ENCODE data around the gene DDB1.

The DDB1 gene

DNA sequence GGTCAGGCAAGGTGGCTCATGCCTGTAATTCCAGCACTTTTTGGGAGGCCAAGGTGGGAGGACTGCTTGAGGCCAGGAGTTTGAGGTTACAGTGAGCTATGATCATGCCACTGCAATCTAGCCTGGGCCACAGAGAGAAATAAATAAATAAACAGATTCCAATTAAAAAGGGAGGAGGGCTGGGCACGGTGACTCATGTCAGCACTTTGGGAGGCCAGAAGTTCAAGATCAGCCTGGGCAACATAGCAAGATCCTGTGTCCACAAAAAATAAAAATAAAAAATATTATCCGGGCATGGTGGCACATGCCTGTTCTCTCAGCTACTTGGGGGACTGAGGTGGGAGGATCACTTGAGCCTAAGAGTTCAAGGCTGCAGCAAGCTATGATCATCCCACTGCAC lies 21.3 kb upstream of the DDB1 start:
- DNase-seq: no peak

DNA sequence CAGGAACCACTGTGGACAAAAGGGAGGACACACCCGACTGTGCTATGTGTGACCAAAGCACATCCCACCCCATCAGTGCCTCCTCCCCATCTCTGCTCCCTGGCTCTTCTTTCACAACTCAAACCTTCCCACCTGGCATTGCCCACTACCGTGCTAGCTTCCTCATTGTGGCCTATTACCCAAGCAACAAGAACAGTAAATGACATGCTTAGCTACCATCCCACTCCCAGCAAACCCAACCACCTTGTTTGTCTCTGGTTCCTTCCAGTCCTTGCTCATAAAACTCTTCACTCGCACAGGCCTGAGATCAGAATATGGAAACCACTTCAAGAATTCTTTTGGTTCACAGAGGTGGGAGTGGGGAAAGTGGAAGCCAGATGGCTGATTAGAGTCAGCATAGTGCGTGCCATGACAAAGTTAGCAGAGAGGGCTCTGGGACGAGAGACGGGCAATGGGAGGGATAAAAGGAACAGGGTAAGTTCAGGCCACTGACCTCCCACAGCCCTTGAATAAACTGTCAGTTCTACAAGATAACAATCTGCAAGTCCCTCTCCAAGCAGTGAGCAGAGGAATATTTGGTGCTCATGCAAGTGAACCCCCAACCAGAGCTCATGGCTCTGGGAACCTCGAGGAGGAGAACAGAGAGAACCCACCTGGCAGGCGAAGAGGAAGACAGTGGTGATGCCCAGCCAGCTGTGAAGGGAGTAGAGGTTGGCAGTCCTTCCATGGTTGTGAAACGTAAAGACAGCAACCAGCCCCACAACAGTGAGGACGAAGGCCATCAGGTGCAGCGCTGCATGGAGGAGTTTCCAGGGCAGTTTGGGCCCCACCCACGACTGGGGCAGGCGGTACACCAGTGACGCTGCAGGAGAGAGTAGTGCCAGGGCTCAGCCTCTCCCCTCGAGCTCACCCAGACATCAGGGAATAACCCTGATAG lies 20.5 kb upstream of the DDB1 start:
- DNase-seq: no peak

DNA sequence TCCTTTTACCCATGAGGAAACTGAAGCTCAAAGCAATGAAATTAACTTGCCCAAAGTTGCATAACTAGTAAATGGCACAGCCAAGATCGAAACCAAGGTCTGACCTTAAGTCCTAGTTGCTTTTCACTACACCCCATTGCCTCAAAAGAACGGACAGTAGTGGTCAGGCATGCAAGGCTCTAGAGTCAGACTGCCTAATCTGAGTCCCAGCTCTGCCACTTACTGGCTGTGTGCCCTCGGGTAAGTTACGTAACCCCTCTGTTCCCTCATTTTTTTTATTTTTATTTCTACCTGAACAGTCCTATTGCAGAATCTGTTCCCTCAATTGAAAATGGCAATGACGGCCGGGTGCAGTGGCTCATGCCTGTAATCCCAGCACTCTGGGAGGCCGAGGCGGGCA lies 19.1 kb upstream of the DDB1 start:
- DNase-seq: no peak

DNA sequence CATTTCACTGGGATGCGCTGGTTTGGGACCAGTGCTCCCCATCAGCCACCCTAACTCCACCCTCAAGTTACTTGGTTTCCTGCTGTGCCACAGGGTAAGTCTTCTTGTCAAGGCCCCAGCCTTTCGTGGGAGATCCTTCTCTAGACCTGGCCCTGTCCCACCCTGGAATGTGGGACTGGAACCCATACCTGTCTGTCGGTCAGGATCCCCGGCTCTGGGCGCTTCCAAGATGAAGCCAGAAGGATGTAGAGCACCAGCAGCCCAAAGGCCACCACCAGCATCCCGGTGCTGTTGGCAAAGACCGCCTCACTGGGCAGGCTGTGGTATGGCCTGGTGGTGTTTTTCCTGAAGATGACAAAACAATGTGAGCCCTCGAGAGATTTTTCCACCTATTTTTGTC lies 17.9 kb upstream of the DDB1 start:
- DNase-seq: no peak

DNA sequence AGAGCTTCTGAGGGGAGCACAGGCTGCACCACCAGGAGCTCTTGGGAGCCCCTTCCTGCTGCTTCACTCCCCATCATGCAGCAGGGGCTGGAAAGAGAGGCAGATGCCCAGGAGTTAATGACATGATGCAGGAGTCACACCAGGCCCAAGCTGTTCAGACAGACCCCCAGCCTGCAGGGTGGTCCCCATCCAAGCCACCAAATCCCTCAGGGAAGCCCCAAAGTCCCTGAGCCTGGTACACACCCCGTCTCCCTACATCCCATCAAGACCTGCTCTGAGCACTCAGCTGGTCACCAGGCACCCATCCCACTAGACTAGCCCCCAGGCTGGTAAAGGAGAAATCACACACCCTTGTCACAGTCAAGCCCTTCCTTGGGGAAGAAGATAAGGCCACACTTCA lies 17.4 kb upstream of the DDB1 start:
- DNase-seq: no peak

DNA sequence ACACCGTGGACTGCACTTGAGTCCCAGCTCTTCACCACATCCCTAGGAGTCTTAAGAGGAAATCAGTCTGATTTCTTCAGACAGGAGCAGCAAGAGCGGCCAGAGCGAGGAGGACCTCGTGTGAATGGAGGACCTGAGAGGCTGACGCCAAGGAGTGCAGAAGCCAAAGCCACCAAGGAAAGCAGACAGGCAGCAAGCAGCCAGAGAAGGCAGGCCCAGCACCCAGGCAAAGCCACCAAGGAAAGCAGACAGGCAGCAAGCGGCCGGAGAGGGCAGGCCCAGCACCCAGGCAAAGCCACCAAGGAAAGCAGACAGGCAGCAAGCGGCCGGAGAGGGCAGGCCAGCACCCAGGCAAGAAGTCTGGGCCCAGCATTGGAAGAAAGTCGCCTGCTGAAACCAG lies 17.0 kb upstream of the DDB1 start:
- no peak for DNase-seq

DNA sequence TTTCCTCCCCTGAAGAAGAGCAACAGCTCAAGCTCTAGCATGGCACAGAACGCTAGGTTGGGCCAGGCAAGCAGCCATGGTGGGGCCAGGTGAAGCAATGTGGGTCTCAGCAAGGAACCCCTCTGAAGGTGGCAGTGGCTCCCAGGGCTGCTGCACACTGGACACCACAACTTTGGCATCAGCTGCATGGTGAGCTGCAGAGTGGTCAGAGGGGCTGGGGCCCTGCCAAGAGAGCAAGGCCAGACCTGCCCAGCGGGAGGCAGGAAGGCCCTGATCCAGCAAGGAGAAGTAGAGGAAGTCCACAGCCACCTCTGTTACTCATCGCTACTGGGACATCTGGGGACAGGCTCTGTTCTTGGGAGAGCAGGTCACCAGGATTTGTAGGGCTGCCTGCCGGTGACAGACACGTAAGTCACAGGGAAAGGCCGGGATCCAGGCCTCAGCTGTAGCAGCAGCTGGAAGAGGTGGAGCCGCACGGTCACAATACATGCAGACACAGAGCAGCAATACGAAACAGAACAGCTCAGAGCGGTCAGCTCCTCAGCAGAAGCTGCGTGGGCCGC lies 16.4 kb upstream of the DDB1 start:
- no peak for DNase-seq

DNA sequence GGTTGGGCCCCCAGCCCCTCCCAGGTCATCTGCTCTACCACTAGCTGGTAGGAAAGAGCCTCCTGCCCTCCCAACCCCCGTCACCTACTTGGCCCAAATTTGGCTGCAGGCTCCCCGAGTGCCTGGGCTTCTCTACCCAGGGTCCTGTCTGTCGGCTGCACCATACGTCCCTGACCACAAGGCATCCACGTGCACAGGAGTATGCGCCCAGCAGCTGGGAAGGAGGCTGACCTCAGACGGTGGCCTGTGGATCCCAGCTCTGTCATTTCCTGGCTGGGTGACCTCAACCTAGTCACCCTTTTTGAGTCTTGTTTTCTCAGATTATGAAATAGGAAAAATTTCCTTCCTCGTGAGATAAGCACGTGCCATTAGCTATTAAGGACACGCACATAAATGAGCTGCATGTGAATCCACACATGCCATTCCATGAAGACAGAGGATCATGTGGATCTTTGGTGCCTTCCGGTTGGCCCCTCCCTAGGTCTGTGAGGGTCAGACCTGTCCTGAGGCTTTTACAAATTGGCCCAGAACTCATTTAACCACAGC lies 15.1 kb upstream of the DDB1 start:
- DNase-seq: no peak

DNA sequence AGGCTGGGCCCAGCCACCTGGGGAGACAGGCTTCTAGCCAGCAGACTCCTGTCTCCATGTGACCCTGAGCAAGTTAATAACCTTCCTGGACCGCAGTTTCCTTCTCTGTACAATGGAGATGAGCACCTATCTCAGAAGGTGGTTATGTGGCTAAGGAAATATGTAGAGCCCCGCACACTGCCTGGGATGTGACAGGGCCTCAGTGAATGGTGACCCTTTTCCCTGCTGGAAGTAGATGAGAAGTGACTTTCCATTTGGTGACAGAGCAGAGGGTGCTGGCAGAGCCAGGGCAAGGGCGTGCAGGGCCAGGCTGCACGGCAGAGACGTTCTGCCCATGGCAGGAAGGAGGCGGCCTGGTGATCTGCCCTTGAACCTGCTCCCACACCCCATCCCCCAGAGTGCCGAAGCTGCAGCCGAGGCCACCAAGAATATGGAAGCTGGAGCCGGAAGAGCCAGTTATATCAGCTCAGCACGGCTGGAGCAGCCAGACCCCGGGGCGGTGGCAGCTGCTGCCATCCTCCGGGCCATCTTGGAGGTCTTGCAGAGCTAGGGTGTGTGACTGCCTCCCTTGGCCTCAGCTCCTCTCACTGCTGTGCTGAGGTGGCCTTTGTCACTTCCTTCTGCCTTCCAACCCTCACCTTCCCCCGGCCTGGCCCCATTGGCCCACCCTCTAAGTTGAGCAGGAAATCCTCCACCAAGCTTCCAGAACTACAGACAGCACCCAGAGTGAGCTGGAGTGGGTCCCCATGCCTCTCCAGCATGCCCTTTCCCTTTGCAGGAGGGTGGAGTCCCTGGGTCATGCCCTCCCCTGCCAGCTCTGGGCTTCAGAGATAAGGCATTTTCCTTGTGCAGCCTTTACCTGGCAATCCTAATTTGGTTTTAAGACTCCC lies 13.3 kb upstream of the DDB1 start:
- no peak for DNase-seq

DNA sequence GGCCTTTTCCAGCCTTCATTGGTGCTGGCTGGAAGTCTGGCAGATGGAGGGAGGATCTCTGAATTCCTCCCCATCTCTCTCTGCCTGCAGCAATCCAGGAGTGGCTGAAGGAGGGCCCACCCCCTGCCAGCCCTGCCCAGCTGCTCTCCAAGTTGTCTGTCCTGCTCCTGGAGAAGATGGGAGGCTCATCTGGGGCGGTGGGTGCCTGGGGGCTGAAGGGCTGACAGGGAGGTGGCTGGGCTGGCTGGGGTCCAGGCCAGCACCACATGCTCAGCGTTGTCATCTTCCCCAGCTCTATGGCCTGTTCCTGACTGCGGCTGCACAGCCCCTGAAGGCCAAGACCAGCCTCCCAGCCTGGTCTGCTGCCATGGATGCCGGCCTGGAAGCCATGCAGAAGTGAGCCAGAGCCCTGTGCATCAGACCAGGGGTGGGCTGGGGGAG lies 12.3 kb upstream of the DDB1 start:
- no peak for DNase-seq

DNA sequence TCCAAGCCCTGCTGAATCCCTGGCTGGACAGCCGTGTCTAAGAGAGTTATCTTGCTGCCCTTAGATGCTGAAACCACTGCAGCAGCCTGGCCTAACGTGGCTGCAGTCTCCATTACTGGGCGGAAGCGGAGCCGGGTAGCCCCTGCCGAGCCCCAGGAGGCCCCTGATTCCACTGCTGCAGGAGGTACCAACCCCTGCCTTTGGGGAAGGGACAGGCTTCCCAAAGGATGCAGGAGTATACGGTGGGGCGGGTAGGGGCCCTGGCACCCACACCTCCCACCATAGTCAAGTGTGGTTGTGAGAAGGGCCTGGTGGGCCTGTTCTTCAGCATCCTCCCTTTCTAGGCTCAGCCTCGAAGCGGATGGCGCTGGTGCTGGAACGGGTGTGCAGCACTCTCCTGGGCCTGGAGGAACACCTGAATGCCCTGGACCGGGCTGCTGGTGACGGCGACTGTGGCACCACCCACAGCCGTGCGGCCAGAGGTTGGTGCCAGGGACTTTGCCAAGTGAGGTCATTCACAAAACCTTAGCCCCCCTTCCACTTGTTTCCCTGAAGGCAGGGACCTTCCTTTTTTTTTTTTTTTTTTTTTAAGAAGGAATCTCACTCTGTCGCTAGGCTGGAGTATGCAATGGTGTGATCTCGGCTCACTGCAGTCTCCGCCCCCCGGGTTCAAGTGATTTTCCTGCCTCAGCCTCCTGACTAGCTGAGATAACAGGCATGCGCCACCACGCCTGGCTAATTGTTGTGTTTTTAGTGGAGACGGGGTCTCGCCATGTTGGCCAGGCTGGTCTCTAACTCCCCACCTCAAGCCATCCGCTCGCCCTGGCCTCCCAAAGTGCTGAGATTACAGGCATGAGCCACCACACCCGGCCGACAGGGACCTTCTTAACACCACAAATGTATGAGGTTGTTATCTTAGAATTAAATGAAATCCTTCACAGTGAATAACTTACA lies 11.2 kb upstream of the DDB1 start:
- no peak for DNase-seq

DNA sequence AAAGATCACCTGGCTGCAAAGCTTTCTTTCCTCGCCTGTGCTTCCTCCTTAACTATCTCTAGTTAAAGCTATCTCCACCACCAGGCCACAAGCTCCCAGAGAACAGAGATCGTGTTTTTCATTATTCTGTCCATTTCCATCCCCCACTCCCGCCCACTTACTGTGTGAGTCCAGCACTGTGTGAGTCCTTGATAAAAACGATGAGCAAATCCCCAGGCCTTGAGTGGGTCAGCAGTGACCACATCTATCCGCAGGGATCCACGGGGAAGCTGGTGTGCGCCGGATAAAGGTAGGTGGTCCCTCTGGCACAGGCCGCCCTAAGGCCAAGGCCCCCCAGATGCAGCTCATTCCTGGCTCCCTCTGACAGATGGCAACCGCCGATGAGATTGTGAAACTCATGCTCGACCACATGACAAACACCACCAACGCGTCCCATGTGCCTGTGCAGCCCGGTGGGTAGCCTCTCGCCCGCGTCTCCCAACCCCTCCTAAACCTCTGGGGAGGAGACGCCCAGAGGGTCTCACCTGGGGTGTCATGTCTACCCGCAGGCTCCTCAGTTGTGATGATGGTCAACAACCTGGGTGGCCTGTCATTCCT lies 9.4 kb upstream of the DDB1 start:
- no peak for DNase-seq

DNA sequence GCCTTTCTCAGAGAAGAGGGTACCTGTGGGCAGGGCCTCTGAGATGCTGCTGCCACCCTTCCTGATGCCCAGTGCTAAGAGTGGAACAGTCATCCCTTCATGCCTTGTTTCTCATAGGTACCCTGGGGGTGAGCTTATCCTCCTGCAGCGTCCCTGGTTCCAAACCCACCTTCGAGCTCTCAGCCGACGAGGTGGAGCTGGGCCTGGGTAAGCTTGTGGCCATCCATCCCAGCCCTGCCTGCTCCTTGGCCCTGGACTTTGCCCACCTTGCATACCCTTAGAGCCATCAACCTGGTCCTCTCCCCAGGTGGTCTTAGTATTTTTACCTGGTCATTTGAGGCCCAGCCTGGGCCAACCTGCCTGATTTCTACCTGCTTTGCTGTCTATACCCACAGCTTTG lies 8.8 kb upstream of the DDB1 start:
- DNase-seq: no peak

DNA sequence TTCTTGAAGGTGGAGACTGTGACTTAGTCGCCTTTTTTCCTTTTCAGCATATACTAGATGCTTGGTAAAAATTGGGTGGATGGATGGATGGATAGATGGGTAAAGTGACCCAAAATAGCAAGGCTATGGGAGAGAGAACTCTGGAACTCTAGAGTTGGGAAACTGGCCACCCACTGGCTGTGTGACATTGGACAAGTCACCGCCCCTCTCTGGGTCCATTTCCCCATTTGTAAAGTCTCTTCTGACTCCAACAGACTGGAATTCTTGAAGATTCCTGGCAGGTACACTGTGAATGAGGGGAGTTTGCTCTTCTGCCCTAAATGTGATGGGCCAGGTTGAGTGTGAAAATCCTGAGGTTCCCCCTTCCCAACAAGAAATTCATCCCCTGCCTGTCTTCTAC lies 8.1 kb upstream of the DDB1 start:
- DNase-seq: no peak

DNA sequence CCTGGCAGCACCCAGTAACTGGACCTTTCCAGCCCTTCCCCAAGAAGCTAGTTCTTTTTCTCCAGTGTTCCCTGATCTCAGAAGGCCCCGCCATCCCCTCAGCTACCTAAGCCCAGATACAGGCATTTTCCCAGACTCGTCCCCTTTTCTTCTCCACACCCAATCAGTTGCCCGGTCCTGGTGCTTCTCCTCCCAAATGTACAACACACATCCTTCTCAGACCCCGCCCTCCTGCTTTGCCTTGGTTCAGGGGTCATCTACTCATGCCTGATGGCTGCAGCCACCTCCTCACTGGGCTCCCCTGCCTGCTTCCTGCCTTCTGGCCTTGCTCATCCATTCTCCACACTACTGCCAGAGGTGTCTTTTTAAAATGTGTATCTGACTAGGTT lies 6.6 kb upstream of the DDB1 start:
- no peak for DNase-seq

DNA sequence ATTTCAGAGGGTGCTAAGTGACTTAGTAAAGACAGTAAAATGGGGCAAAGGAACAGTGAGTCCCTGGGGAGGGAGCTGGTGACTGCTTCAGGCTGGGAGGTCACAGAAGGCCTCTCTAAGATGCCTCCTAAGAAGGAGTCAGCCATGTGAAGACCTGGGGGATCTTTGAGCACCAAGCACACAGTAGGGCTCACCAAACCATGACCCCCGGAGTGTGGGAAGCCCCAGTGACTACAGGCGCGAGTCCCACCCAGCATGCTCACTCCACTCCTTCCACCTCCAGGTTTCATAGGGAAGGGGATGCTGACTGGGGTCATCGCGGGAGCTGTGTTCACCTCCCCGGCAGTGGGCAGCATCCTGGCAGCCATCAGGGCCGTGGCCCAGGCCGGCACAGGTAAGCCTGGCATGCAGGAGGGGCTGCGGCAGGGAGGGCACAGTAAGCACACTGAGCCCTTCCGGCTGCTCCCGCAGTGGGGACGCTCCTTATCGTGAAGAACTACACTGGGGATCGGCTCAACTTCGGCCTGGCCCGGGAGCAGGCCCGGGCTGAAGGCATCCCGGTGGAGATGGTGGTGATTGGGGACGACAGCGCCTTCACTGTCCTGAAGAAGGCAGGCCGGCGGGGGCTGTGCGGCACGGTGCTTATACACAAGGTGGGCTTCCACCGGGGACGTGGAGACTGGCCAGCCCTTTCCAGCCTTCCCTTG lies 6.0 kb upstream of the DDB1 start:
- DNase-seq: no peak

DNA sequence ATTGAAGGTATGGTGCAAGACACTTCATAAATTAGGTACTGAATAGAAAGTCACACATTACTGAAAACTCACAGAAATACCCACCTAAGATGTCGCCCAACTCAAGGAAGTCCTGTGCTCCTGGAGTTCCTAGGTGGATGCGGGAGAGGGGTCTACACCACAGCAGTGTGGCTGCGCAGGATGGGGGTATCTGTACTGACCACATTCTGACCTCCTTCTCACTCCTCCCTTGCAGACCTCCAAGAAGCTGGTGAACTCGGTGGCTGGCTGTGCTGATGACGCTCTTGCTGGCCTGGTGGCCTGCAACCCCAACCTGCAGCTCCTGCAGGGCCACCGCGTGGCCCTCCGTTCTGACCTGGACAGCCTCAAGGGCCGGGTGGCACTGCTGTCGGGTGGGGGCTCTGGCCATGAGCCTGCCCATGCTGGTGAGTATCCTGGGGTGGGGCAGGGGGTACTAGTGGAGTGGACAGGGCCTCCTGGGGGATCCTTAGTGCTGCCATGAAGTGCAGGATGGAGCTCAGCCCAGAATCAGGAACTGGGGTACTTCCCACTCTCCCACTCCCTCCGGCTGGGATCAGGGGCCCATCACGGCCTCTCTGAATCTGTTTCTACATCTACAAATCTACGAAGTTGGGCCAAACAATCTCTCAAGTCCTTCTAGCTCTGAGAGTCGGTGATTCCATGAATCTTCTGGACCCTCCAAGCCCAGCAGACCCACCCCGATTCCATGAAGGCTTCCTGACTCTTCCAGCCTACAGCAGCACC lies 5.0 kb upstream of the DDB1 start:
- DNase-seq: no peak

DNA sequence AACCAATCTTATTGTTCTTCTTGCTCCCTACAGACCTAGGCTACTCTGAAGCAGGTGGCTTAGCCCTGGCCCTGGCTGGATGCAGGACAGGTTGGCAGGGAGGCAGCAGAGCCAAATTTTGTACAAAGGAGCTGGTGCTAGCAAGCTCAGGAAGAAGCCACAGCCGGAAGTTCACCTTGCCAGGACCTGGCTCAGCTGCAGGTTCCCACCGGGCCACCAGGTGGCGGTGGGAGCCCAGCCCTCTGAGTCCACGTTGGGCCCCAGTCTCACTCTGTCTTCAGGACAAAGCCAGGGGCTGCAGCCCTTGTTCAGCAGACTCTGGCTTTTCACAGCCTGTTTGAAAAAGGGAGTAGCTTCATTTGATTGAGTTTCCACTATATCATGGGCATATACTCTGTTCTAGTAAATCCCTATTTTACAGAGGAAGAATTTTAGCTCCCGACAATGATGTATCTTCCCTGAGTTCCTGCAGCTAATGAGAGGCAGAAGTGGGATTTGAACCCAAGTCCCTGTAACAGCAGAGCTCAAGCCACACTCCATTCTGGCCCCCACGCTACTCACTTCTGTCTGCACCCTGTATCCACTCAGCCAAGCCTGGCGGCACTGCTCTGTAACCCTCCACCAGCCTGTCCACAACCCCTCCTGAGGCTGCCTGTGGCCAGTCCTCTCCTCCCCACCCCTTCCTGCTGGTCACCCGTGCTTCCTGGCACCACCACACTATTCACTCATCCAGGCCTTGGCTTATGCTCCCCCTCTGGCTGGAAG lies 3.4 kb upstream of the DDB1 start:
- peak; percentile 83 for DNase-seq

DNA sequence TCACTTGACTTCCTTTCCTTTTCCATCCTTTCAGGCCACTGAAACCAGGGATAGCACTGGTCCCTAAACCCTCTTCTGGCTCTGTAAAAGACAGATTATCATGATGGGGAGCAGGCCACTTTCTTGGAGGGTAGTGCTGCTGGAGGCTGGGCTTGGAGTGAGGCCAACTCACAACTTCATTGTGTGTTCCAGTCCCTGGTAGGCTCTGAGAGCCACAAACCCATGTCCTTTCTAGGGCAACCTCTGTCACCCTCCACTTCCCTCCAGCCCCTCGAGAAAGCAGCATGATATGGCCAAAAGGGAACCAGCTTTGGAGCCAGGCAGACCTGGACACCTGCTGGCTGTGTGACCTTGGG lies 2.4 kb upstream of the DDB1 start:
- no peak for DNase-seq
